GM18870 (cell line): ENCODE measurements around the gene ZFP91.

ENCODE experiments used
- ATAC-seq: cut with Tn5 transposase; IDR thresholded peaks from one replicate; pipeline ENCODE4 v1.9.1; 2021; ENCODE audit warnings: moderate library complexity; ENCODE audit not compliant: unreplicated experiment

ZFP91 gene

DNA sequence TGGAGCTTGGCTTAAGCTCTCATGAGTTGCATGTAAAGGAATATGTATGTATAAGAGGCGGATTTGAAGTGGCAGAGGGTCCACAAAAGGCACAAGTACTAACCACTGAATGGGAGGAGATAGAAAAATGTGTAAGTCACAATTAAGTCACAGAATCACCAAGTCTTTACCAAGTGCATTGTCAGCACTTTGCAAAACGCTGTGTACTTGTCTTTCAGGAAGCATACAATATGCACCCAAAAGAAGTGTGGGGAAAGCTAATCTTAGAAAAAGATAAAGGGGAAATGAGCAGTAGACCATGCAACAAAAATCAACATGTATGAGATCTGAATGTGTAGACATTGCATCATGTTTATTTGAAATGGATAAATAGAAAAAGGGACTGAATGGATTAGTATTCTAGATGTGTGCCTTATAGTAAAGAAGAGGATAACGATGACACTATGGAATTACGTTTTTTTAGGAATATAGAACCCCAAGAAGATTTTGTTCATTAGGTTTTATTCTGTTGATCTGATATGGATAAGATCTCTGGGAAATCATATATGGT is 48.1 kb downstream of the ZFP91 start:
- no peak for ATAC-seq

DNA sequence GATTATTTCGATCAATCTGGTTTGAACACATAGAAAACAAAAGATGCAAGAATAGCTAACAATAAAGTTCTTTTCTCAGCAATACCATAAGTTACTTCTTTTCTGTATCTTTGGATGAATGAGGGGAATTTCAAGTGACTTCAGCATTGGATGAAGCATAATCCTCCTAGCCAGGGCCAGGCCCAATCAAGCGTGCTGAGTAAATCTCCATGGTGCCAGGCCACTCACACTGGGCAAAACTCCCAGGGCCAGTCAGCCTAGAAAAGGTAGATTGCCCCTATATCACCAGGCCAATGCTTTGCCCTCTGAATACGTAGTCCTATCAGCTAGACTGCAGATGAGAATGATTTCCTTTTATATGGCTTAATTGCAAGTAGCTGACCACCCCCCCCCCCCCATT is 49.6 kb downstream of the ZFP91 start:
- no peak for ATAC-seq

DNA sequence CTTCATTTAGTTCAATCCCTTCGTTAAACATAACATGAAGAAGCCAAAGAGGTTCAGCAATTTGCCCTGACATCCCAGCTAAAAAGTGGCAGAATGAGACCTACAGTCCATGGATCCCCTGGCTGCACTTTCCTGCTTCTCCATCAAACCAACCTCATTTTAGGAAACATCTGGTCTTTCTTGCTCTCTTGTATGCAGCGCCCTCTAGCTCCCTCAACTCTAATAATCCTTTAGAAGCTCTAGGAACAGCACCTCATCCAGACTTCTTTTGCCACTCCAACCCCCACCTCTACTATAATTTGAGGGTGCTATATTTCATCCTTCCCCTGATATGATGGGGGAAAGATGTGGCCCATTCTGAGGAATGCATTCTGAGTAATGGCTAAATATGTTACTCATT is 51.0 kb downstream of the ZFP91 start:
- ATAC-seq: no peak

DNA sequence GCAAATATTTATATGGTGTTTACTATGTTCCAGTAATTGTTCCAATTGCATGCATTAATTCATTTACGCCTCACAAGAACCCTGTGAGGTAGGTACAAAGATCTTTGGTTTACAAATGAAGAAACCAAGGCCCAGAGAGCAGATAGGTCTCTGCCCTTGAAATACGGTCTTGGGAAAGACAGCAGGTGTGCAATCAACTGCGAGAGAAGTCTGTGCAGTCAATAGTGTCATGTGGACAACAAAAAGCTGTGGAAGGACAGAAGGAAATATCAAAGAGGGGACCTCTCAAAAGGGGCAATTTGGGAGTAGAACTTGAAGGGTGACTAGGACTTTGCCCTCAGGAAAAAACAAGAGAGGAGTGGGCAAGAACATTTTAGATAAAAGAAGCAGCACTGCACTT is 52.5 kb downstream of the ZFP91 start:
- no peak for ATAC-seq

DNA sequence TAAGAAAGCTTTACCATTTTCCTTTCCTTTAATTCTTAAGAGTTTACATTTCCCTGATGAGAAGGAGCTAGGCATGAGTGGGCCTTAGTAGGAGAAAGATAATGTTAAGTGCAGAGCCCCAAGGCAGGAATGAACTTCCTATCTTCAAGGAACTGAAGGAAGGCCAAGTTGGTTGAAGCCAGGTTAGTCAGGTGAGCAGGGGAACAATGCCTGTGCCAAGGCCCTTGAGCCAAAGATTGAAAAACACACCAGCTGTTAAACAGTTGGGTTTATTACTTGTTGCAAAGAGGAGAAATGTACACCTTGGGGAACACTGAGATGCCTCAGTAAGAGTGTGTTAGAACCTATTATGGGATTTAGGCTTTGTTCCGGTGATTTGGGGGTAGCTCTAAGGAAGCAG is 53.6 kb downstream of the ZFP91 start:
- ATAC-seq: no peak

DNA sequence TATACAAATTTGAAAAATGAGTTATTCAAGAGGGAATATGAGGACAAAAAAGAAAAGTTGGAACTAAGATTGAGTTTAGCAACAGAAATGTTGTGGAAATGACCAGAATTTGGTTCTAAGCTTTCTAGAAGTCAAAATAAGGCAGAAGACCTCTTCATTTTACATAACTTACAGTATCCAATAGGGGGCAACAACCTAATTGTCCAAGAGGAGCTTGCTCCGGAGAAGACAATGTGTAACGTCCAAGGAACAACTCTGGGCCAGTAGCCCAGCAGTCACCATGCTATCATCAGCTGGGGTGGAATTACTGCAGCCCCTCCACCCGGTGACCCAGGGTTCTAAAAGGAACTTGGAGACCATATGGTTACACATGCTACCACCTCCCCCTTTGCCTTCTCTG is 57.7 kb downstream of the ZFP91 start:
- ATAC-seq: no peak

DNA sequence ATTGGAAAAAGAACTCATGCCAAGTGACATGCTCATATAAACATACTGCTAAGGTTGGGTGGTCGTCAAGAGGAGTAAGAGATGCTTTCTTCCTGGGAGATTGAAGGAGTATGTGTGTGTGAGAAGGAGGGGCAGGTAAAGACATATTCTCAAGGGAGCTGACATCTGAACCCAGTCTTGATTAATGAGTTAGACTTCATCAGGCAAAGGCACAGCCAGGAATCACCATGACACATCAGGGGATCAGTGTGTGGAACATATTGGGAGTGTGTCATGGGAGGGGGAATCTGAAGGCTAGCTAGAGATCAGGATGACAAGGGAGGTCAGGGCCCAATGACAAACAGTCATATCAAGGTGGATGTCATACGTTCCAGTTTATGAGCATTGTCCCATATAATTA is 58.5 kb downstream of the ZFP91 start:
- ATAC-seq: no peak

DNA sequence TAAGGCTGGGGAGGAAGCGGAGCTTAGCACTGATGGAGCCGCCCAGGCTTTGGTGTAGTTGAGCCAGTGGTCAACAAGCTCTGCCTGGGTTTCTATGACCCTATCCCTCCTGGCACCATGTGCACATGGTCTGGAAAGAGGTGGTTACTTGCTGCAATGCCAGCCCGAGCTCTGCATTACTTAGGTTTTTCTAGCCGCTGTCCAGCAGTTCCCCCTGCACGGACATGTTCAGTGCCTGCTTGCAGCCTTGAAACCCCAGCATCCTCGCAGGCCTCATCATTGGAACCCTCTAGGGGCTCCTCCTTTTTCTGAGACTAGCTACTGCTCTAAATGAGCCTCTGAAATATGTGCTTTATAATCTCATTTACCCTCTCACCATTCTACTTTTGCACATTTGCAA is 60.2 kb downstream of the ZFP91 start:
- ATAC-seq: no peak

DNA sequence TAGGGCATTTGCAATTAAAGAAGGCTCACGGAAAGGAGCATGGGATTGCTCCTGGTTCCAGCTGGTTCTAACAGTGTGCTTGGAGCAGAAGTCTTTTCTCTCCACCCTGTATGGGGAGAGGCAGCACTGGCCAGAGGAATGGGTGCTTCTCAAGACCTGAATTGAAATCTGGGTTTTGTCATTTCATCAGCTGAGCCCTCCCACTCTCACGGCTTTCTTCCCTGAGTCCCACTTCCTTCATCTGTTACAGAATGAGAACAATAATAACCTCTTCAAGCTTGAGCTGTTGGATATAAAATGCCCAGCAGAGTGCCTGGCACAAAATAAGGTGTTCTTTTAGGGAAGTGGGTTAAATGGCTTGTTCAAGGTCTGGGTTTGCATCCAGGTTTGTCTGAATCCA is 60.8 kb downstream of the ZFP91 start:
- ATAC-seq: no peak

DNA sequence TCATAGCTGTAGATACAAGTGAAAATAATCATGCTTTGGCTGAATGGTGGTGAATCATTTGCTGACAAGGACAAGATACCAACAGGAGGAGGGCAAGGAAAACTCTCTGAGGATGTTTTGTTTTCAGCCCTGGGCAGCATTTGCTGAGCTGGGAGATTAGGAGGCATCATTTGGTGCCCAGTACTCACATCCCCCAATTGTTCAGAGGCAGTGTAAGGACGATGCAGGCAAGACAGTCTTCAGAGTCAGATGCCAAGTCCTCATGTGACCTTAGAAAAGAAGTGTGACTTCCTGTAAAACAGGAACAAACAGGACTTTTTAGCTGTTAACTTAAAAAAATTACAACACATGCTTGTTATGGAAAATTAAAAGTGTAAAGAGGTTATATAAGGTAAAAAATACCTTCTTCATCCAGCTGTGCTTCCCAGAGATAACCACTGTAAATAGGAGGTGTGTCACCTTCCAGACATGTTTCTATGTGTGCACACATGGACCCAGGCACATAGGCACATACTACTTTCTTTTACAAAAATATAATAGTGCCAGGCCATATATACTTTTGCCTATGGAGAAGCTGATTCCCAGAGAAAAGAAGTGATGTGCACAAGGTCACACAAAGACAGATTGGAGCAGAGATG is 61.6 kb downstream of the ZFP91 start:
- no peak for ATAC-seq

DNA sequence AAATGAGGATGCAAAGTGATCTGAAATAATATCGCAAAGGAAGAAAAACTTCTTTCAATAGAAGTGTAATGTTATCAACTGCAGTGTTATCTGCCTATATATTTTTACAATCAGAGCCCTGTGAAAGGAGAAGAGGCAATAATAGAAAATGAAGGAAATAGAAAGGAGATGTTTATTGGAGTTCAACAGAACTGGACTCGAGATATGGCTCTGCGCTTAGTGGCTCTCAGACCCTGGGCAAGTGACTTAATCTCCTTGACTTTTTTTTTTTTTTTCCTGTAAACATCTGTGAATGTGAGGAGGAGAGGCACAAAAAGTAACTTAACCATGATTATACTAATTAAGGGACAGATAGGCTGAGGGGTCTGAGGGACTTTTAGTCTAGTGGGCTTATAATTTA is 62.5 kb downstream of the ZFP91 start:
- no peak for ATAC-seq

DNA sequence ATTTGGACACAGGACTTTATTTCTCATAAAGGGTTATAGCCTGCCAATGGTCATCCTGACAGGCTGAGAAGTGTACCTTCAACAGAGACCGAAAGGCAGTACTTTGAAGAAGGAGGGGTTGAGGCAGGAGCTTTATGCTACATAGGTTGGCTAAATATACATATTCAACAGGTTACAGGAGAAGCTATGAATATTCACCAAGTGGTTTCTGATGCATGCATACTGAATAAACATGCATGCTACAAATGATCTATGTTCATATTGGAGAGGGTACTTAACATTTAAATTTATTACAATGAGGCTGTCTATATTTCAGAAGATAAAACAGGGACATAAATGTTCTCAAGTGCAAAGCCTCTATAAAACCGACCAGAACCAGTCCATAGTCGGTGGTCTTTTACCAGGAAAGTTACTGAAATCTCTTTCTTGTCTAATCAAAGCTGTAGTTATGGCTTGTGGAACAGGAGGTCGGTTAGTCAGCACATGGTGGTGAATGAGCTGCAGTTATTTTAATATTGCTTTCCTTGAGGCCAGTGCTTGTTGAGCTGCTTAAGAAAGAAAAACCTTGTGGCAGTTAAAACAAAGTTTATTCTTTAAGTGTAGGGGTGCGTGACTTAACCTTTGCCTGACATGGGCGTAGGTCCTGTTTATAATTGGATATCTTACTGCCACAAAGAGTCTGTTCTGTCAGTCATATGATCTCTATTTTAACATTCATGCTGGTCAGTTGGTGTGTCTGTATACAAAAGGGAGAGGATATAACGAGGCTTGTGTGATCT is 63.1 kb downstream of the ZFP91 start:
- no peak for ATAC-seq

DNA sequence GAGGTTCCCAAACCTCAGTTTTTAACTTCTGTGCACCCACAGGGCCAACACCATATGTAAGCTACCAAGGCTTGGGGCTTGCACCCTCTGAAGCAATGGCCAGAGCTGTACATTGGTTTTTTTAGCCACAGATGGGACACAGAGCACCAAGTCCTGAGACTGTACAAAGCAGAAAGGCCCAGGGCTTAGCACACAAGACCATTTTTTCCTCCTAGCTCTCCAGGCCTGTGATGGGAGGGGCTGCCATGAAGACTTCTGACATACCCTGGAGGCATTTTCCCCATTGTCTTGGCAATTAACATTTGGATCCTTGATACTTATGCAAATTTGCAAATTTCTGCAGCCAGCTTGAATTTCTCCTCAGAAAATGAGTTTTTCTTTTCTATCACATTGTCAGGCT is 67.0 kb downstream of the ZFP91 start:
- no peak for ATAC-seq

DNA sequence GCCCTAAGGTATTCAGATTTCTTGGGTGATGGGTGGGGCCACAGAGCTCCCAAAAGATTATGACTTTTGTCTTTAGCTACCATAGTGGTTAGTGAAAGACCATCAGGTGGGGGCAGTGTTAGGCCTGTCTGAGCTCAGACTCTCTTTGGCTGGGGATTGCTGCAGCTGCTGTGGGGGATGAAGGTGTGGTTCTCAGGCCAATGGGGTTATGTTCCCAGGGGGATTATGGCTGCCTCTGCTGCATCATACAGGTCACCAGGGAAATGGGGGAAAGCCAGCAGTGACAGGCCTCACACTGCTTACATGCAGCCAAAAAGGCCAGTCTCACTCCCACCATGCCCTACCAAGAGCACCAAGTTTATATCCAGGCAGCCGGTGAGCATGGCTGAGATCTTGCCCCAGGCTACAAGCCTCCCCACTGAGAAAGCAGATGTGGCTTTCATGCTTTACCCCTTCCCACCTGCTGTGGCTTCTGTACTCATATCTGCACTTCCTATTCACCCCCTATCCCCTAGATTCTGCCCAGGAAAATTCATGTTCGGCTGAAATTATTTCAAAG is 68.4 kb downstream of the ZFP91 start:
- ATAC-seq: peak; percentile 84

DNA sequence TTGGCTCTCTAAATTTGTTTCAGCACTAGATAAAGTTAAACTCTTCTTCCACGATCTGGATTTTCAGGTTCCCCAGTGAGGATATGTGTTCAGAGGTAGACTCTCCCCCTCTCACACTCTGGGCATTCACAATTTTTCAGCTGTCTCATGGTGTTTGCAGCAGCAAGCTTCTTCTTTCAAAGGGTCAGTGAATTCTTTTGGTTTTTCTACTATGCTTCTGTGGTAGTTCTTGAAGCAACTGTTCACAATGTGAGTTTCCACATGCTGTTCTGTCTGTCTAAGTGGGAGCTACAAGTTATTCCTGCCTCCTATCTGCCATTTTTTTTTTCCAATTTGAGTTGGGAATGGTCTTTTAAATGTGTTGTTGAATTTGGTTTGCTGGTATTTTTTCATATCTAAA is 69.0 kb downstream of the ZFP91 start:
- no peak for ATAC-seq

DNA sequence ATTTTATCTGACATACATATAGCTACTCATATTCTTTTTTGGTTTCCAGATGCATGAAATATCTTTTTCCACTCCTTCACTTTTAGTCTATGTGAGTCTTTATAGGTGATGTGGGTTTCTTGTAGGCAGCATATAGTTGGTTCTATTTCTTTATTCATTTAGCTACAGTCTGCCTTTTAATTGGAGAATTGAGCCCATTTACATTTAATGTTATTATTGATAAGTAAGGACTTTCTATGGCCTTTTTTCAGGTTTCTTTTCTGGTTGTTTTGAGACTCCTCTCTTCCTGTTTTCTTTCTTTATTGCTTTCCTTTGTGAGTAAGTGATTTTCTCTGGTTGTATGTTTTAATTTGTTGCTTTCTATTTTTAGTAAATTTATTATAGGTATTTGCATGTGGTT is 70.8 kb downstream of the ZFP91 start:
- no peak for ATAC-seq

DNA sequence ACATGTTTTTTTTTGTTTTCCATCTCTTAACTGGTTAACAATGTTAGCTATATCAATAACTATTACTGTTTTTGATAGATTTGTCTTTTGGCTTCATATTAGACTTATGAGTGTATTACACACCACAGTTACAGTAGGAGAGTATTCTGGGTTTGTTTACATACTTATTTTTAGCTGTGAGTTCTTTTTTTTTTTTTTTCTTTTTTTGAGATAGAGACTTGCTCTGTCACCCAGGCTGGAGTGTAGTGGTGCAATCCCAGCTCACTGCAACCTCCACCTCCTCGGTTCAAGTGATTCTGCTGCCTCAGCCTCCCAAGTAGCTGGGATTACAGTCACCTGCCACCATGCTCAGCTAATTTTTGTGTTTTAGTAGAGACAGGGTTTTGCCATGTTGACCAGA is 71.6 kb downstream of the ZFP91 start:
- no peak for ATAC-seq

DNA sequence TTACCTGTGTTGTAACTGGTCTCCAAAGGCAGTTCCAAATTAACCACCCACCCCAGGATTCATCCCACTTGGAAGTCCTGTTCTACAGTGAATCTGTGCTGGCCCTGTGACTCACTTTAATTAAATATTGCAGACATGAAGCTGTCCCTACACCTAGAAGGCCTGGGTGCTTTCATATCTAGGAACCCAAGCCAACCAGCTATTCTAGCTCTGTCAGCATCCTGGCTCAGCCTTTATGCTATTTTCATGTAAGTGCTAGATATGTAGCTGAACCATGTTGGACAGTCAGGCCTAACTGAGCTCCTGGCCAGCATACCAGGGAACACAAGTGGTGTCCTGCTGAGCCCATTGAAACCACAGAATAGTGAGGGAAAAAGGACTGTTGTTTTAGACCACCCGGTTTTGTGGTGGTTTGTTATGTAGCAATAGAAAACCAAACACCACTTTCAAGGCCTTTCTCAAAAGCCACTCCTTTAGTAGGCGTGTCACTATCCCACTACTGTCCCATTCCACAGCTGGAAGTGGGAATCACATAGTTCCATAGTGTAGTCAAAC is 73.9 kb downstream of the ZFP91 start:
- no peak for ATAC-seq

DNA sequence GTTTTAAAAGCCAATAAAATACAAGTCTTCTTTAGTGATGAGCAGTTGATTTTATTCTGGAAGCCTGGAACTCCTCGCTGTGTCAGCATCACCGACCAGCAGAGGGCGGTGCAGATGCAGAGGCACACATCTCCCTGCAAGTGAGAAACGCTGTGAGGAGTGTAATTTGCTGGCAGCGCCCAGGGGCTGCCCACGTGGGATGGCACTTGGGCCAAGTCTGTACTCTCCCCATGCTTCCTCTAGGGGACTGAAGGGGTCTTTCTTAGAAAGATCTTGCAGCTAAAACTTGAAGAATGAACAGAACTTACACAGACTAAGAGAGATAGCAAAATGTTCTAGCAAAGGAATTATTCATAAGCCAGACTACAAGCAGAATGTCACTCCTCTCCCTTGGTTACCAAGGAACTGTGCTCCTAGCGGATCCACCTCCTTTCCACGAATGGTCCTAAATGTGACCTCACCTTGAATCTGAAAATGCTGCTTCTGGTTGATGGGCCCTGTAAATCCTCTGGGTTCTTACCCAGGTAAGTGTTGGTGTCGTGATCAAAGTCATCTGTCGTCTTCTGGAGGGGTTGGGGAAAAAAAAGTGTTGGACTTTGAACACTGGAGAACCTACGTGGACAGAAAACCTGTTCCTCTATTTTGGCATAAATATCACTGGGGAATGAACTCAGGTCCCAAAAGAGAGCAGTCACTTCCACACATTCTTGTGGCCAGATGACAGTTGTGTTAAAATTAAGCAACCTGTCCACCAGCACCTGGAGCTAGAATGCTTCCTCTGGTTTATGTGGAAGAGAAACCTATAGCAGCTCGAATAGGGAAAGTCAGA is 75.4 kb downstream of the ZFP91 start:
- peak; percentile 86 for ATAC-seq

DNA sequence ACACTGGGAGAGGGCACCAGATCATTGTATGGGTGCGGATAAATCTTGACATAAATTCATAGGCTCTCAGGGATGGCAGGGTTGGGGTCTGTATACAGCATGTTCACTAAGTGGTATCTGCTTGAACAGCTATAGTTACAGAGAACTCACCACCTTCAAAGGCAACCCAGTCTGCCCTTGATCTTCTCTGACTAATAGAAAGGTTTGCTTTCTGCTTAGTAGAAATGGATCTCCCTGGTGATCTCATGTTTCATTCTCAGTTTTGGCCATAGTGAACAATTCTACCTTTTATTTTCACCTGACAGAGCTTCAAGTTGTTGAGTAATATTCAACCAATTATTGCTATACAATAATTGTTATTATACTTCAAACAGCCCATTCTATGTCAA is 76.0 kb downstream of the ZFP91 start:
- ATAC-seq: no peak

DNA sequence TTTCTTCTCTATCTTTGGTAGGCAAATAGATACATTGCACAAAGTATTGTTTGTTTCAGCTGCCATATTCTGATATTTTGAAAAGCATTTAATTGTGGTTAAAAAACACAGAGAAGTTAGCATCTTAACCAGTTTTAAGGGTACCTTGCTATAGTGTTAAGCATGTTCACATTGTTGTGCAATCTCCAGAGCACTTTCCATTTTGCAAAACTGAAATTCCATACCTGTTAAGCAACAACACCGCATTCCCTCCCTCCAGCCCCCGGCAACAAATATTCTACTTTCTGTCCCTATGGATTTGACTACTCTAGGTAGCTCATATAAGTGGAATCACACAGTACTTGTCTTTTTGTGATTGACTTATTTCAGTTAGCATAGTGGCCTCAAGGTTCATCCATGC is 77.5 kb downstream of the ZFP91 start:
- ATAC-seq: no peak
